OCI-LY1 (cell line): ENCODE data around the gene ADCY4.

ENCODE experiments used
- H2AFZ ChIP-seq: fragments of 200-600 bp; sonication (generic), shearing (Covaris generic); 2 replicates; pipeline ENCODE4 v1.6.0; 2014; ENCODE audit warnings: antibody characterized with exemption, mild to moderate bottlenecking, low read length
- H3F3A ChIP-seq: fragments of 200-600 bp; sonication (generic), shearing (Covaris generic); 2 replicates; pipeline ENCODE4 v1.6.0; 2014; ENCODE audit warnings: mild to moderate bottlenecking, antibody characterized with exemption, low read length, moderate library complexity; ENCODE audit not compliant: insufficient read depth
- H3K27ac ChIP-seq: fragments of 200-600 bp; sonication (generic); 2 replicates; pipeline ENCODE4 v1.5.1; 2014; ENCODE audit warnings: low read length, mixed run types, mild to moderate bottlenecking, low read depth; ENCODE audit not compliant: poor library complexity, severe bottlenecking
- H3K27me3 ChIP-seq: fragments of 200-600 bp; sonication (generic); 2 replicates; pipeline ENCODE4 v1.6.0; 2014; ENCODE audit warnings: antibody characterized with exemption, mild to moderate bottlenecking, low read length, moderate library complexity; ENCODE audit not compliant: insufficient read depth
- H3K36me3 ChIP-seq: fragments of 200-600 bp; sonication (generic); 2 replicates; pipeline ENCODE4 v1.6.1; 2014; ENCODE audit warnings: mild to moderate bottlenecking, antibody characterized with exemption, low read length, moderate library complexity, mixed read lengths; ENCODE audit not compliant: insufficient read depth
- H3K4me1 ChIP-seq: fragments of 200-600 bp; sonication (generic); 2 replicates; pipeline ENCODE4 v1.5.1; 2014; ENCODE audit warnings: mild to moderate bottlenecking, low read length, moderate library complexity; ENCODE audit not compliant: insufficient read depth, severe bottlenecking
- H3K4me2 ChIP-seq: fragments of 200-600 bp; sonication (generic), shearing (Covaris generic); 2 replicates; pipeline ENCODE4 v1.6.1; 2014; ENCODE audit warnings: low read length
- H3K4me3 ChIP-seq: fragments of 200-600 bp; sonication (generic); 2 replicates; pipeline ENCODE4 v1.5.1; 2014; ENCODE audit warnings: low read length, low read depth, mild to moderate bottlenecking, mixed read lengths; ENCODE audit not compliant: poor library complexity, severe bottlenecking
- H3K79me2 ChIP-seq: fragments of 200-600 bp; shearing (Covaris generic); 2 replicates; pipeline ENCODE4 v1.6.1; 2016; ENCODE audit warnings: mixed run types, low read length, mixed read lengths; ENCODE audit not compliant: insufficient read depth
- H3K9ac ChIP-seq: fragments of 200-600 bp; sonication (generic), shearing (Covaris generic); 2 replicates; pipeline ENCODE4 v1.6.1; 2014; ENCODE audit warnings: mild to moderate bottlenecking, low read length, mixed read lengths
- H3K9me2 ChIP-seq: fragments of 200-600 bp; sonication (generic), shearing (Covaris generic); 2 replicates; pipeline ENCODE4 v1.6.1; 2014; ENCODE audit warnings: low read depth, mild to moderate bottlenecking, low read length, mixed read lengths
- H3K9me3 ChIP-seq: fragments of 200-600 bp; shearing (Covaris generic); 2 replicates; pipeline ENCODE4 v1.6.1; 2014; ENCODE audit warnings: low read length, mixed read lengths
- H4K20me1 ChIP-seq: fragments of 200-600 bp; sonication (generic), shearing (Covaris generic); 2 replicates; pipeline ENCODE4 v1.6.0; 2016; ENCODE audit warnings: mild to moderate bottlenecking, low read length; ENCODE audit not compliant: insufficient read depth
- EZH2 ChIP-seq: fragments of 200-600 bp; sonication (generic), shearing (Covaris generic); IDR thresholded peaks from 2 replicates; pipeline ENCODE4 v1.8.0; 2017; ENCODE audit warnings: borderline replicate concordance, mixed run types, mild to moderate bottlenecking, antibody characterized with exemption, low read length, moderate library complexity, mixed read lengths
- TF ChIP-seq, protein P1 (sequence below): fragments of 200-600 bp; sonication (generic), shearing (Covaris generic); IDR thresholded peaks from 2 replicates; pipeline ENCODE4 v1.5.1; 2017; ENCODE audit warnings: mild to moderate bottlenecking, antibody characterized with exemption, low read length, moderate library complexity, mixed read lengths

The ADCY4 gene

DNA sequence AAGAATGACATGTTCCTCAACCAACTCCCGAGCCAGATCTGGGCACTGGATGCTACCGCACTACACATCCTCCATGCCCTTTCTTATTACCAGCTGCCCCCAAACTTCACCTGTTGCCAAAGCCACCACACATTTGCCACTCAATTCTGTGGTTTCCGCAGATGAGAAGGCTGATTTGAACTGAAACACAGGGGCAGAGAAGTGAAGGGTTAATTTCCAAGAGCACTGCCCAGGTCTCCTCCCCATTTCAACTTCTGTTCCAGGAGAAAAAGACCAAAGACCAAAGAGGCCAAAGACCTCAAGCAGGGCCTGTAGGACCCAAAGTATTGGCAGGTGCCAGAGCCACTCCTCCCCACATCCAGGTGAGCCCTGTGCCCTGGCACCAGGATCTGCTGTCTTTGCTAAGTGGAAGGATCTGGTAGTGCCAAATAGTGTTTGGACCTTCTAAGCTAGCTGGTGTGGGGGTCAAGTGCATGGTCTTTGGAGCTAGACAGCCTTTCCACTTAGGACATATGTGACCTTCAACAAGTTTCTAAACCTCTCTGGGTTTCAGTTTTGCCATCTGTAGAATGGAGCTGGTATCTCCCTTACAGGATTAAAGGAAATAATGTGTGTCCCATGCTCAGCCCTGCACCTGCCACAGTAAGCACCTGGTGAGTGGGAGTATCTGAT lies 43.3 kb downstream of the ADCY4 start:
- Histone ChIP-seq H3K27ac (no peak overlapping the region), H3K79me2 (no peaks in the 10 kb centered on the region), H3K4me2 (no peak overlapping the region), H4K20me1 (no peaks in the 10 kb centered on the region), H3K9me2 (no peaks in the 10 kb centered on the region), H3K9ac (no peak overlapping the region), H3K9me3 (no peaks in the 10 kb centered on the region), H2AFZ (no peak overlapping the region), H3K4me3 (no peak overlapping the region), H3K36me3 (peaks cover 45% of the 10 kb centered on the region), H3K4me1 (no peaks in the 10 kb centered on the region), H3F3A (no peaks in the 10 kb centered on the region), H3K27me3 (no peaks in the 10 kb centered on the region)
- TF ChIP-seq EZH2, result no peak
- TF ChIP-seq, protein P1, sequence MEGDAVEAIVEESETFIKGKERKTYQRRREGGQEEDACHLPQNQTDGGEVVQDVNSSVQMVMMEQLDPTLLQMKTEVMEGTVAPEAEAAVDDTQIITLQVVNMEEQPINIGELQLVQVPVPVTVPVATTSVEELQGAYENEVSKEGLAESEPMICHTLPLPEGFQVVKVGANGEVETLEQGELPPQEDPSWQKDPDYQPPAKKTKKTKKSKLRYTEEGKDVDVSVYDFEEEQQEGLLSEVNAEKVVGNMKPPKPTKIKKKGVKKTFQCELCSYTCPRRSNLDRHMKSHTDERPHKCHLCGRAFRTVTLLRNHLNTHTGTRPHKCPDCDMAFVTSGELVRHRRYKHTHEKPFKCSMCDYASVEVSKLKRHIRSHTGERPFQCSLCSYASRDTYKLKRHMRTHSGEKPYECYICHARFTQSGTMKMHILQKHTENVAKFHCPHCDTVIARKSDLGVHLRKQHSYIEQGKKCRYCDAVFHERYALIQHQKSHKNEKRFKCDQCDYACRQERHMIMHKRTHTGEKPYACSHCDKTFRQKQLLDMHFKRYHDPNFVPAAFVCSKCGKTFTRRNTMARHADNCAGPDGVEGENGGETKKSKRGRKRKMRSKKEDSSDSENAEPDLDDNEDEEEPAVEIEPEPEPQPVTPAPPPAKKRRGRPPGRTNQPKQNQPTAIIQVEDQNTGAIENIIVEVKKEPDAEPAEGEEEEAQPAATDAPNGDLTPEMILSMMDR, result no peak

DNA sequence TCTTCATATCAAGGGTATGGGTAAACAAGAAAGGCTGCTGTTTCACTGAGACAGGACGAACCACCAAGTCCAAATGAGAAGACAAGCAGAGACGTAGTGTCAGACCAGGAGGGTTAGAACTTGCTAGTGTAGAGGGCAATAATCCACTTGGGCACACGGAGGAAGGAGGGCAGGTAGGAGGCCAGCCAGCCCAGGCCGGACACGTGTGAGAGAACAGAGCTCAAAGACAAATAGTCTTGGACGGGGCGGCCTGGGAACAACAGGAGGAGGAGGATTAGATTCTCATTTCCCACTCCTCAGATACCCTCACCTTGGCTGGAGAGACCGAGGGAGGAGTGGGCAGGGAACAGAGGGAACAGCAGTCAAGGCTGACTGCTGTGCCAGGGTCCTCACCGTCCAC lies 44.1 kb downstream of the ADCY4 start:
- no peaks in the 10 kb centered on the region for H4K20me1 ChIP-seq
- H3K9ac ChIP-seq, result no peak overlapping the region
- TF ChIP-seq, protein P1, result no peak
- TF ChIP-seq EZH2, result no peak

DNA sequence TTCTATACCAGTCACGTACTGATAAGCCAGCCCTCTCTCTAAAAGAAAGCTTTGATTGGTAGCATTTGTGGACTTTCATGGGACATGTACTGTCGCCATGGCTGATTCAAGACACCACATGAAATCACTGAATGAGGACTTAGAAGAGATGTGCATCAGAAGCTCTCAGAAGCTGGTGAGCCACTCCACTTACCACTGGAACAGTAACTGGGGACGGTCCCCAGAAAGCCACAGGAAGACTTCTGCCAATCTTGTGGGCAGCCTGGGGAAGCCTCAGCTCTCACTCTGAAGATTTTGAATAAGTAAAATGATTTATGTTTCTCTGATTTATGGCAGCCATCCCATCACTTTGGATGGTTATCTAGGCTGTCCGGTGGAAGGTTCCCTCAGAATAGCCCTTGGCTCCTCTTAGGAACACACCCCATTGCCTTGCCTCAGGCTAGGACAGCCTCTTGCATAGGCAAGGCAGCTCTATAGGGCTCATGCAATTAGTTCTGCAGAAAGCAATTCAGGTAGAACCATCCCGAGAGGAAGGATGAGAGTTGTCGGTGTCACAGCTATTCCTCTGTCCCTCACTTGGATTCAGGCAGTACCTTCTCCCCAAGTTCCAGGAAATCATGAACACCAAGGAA lies 45.1 kb downstream of the ADCY4 start:
- no peak overlapping the region for H3K9ac ChIP-seq

More for the DNA sequence above, 44.1 kb downstream of the ADCY4 start:
- no peak overlapping the region for H2AFZ ChIP-seq
- no peaks in the 10 kb centered on the region for H3K9me3 ChIP-seq
- H3K79me2 ChIP-seq, result no peaks in the 10 kb centered on the region
- H3K27ac ChIP-seq, result no peak overlapping the region
- H3K27me3 ChIP-seq, result no peaks in the 10 kb centered on the region
- peaks cover 37% of the 10 kb centered on the region for H3K36me3 ChIP-seq
- no peaks in the 10 kb centered on the region for H3F3A ChIP-seq
- H3K9me2 ChIP-seq, result no peaks in the 10 kb centered on the region
- no peaks in the 10 kb centered on the region for H3K4me1 ChIP-seq
- no peak overlapping the region for H3K4me2 ChIP-seq
- no peak overlapping the region for H3K4me3 ChIP-seq

More for the DNA sequence above, 45.1 kb downstream of the ADCY4 start:
- Histone ChIP-seq H2AFZ (no peak overlapping the region), H3K36me3 (peaks cover 32% of the 10 kb centered on the region), H3F3A (no peaks in the 10 kb centered on the region), H3K27ac (no peak overlapping the region), H4K20me1 (no peaks in the 10 kb centered on the region), H3K9me2 (no peaks in the 10 kb centered on the region), H3K4me1 (no peaks in the 10 kb centered on the region), H3K27me3 (no peaks in the 10 kb centered on the region), H3K4me3 (no peak overlapping the region), H3K4me2 (no peak overlapping the region), H3K79me2 (no peaks in the 10 kb centered on the region), H3K9me3 (no peaks in the 10 kb centered on the region)
- no peak for TF ChIP-seq EZH2
- TF ChIP-seq, protein P1, result no peak
